GM19372 (cell line): ENCODE results near the gene PAX3.

ENCODE experiments used
- ATAC-seq: cut with Tn5 transposase; IDR thresholded peaks from one replicate; pipeline ENCODE4 v1.9.1; 2021; ENCODE audit warnings: mild to moderate bottlenecking, low read depth, moderate library complexity; ENCODE audit not compliant: unreplicated experiment

Gene PAX3

GRCh38 chr2:222298311-222299150 lies at the start of gene PAX3:
Gene PAX3 (minus strand): TSS chr2:222298998. CDS start chr2:222298615, 383 bp downstream.
- no peak for ATAC-seq

DNA sequence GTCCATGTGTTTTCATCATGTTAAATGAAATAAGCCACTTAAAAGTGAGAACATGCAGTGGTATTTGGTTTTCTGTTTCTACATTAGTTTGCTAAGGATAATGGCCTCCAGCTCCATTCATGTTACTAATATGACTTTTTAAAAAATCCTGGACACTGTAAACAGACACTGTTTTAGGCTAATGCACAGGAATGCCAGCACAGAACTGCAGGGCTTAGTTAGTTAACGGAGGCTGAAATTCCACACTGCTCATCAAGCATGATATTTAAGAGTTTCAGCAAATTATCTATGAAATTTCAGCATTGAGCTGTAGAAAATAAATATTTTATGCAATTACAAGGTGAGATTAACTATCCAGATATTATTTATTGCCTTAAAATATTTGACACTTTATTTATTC lies 42.5 kb upstream of the PAX3 start:
- ATAC-seq, result no peak

- no peak for ATAC-seq
Observed at GRCh38 chr2:222338374-222338773, 39.6 kb upstream of the PAX3 start.

DNA sequence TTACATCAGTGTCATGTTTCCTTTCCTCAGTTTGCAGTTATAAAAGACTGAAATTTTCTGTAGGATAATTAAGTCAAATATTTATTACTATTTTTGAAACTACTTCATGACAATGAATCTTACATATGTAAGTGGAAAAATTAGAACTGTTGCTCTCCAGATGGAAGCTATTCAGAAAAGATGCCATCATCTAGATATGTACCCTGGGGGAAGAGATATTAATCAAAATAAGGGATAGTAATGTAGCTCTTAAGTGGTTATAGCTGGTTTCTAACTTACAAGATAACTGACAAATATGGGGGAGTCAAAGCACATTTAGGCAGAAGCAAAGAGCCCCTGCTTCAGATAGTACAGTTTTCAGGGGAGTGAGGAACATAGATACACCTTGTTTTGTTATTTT lies 38.1 kb upstream of the PAX3 start:
- no peak for ATAC-seq

- ATAC-seq, result no peak
Observed at GRCh38 chr2:222336442-222336841, 37.6 kb upstream of the PAX3 start.

DNA sequence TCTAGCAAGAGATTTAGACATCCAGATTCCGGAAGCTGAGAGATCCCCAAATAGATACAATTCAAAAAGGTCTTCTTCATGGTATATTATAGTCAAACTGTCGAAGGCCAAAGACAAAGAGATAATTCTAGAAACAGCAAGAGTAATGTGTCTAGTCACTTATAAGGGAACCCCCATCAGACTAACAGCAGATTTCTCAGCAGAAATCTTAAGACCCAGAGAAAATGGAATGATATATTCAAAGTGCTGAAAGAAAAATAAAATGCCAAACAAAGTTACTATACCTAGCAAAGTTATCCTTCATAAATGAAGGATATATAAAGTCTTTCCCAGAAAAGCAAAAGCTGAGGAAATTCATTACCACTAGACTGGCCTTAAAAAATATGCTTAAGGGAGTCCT lies 36.1 kb upstream of the PAX3 start:
- no peak for ATAC-seq

- ATAC-seq, result no peak
Observed at GRCh38 chr2:222333397-222333796, 34.6 kb upstream of the PAX3 start.

DNA sequence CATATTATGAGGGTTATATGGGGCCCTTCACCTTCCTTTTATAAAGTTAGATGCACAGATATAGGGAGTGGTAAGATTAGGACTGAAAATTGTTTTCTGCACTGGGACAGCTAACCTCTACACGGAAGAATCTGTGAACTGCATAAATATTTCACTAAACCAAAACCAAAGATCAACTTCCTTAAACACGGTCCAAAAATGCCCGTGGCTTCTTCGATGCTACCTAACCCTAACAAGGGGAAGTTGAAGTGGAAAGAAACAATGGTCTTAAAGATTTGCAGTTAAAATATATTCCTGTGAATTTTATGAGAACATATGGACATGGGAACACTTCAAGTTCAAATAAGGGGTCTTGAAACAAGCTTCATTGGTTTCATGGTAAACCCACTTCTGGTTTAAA lies 33.3 kb upstream of the PAX3 start:
- ATAC-seq, result no peak

- ATAC-seq, result no peak
Observed at GRCh38 chr2:222330910-222331309, 32.1 kb upstream of the PAX3 start.

- no peak for ATAC-seq
Observed at GRCh38 chr2:222322236-222322635, 23.4 kb upstream of the PAX3 start.

- no peak for ATAC-seq
Observed at GRCh38 chr2:222320436-222321395, 21.9 kb upstream of the PAX3 start.

DNA sequence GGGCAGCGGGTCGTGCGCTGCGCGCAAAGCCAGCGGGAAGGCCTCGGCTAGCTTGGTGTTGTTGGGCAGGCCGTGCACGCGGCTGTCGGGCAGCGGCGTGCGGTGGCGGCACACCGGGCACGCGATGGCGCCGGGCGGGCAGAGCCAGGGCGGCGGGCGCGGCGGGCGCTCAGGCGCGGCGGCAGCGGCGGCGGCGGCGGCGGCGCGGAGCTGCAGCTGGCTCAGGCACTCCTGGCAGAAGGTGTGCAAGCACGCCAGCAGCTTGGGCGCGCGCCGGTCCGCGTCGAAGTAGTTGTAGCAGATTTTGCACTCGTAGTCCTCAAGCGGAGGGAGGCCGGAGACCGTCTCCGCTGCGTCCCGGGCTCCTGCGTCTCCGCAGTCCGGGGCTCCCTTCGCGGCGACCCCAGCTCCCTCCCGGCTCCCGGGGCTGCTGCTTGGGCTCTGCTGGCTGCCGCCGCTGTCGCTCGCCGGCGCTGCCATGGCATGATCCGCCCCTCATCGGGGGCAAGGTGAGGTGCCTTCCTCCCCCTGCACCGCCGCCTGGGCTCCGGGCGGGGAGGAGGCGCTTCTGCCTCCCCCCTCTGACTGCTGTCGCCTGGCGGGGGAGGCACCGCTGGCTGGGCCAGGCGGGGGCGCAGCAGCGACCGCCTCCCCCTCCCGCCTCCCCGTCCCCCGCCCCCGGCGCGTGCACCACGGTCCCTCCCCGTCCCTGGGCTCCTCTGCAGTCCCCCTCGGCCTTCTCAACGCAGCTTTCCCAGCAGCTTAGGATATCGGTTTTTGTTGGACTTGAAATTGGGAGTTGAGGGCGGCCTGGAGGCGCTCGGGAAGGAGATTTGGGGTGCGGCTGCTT lies 21.0 kb upstream of the PAX3 start:
- peak; percentile 41 for ATAC-seq

- peak; percentile 41 for ATAC-seq
Observed at GRCh38 chr2:222318712-222319585, 20.2 kb upstream of the PAX3 start.

DNA sequence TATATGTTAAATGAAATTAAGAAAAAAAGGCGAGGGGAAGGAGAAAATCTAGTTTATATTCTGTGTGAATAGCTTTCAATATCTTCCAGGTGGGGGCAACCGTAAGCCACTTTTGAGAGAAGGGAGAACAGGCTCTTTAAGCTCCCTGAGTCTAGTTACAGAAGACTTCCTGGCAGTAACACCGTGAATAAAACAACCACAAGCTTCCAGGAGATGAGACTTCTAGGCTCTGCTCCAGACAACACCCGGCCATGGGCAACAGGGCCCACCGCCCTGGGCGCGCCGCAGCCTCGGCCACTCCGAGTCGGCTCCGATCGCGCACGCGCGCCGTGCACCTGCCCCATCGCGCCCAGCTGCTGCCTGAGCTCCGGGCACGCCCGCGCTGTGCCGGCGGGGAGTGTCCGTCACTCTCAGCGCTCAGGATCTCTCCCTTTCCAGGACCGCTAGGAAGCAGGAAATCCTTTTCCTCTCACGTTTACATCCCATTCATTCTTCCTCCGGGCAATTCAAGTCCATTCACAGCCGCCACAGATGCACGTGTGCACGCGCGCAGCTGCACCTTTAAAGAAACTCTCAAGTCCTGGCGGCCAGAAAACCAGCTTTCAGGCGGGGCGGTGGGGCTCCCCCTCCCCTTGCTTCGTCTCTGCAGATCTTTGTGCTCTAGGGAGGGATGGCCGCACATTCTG lies 19.4 kb upstream of the PAX3 start:
- peak; percentile 39 for ATAC-seq

GRCh38 chr2:222315443-222316121 lies 16.8 kb upstream of the PAX3 start:
- ATAC-seq, result no peak

- no peak for ATAC-seq
Observed at GRCh38 chr2:222313816-222314215, 15.0 kb upstream of the PAX3 start.

GRCh38 chr2:222311978-222312738 lies 13.4 kb upstream of the PAX3 start:
- no peak for ATAC-seq
